Measurements from ENCODE around the gene LSM2.

DNA sequence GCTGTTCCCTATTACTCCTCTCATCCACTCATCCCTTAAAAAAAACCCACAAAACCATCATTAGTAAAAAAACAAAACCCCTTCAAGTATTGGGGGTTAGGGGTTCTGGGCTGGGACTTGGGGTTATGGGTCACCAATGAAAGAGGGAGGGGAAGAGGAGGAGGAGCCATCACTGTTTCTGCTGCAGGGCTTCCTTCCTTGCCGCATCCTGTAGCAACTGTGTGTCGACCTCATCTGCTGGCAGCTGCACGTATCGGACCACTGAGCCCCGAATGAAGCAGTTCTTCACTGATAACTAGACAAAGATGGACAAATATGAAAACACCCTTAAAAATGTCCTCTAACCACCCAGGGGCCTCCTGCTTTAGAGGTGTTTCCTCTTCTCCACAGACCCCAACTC, 9.2 kb downstream of the LSM2 start:
- TF ChIP-seq, protein P1, sequence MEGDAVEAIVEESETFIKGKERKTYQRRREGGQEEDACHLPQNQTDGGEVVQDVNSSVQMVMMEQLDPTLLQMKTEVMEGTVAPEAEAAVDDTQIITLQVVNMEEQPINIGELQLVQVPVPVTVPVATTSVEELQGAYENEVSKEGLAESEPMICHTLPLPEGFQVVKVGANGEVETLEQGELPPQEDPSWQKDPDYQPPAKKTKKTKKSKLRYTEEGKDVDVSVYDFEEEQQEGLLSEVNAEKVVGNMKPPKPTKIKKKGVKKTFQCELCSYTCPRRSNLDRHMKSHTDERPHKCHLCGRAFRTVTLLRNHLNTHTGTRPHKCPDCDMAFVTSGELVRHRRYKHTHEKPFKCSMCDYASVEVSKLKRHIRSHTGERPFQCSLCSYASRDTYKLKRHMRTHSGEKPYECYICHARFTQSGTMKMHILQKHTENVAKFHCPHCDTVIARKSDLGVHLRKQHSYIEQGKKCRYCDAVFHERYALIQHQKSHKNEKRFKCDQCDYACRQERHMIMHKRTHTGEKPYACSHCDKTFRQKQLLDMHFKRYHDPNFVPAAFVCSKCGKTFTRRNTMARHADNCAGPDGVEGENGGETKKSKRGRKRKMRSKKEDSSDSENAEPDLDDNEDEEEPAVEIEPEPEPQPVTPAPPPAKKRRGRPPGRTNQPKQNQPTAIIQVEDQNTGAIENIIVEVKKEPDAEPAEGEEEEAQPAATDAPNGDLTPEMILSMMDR (IDR thresholded peaks at IDR 0.05; ENCODE audit: poor library complexity), result no peak
- TF ChIP-seq EZH2phosphoT487 (IDR thresholded peaks at IDR 0.05; ENCODE audit: low read depth, severe bottlenecking, unreplicated experiment), result no peak
- TF ChIP-seq EZH2 (IDR thresholded peaks at IDR 0.05; ENCODE audit: borderline replicate concordance), result no peak

Data from hepatocyte (in vitro differentiated cells).